NCI-H2171 treated with DMSO at 0.1 percent for 48 hours (cell line): ENCODE measurements around the gene SPATA13.
A peak's percentile ranks its signal among the peaks of the same experiment; 100 is the strongest.

Experiments used
- DNase-seq: peaks from one replicate; lab custom pipeline; 2025; lab: John Stamatoyannopoulos, UW

SPATA13 gene

DNA sequence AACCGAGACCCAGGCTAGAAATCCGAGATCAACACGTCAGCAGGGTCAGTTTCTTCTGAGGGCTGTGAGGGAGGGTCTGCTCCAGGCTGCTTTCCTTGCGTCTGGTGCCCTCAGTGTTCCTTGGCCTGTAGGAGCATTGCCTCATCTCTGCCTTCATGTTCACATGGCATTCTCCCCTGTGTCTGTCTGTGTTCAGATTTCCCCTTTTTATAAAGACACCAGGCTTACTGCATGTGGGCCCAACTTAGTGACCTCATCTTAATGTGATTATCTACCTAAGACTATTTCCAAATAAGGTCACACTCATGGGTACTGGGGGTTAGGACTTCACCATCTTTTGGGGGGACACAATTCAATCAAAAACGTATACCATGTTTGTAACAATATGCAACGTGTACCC, 91.6 kb downstream of the SPATA13 start:
- DNase-seq, result no peak

DNA sequence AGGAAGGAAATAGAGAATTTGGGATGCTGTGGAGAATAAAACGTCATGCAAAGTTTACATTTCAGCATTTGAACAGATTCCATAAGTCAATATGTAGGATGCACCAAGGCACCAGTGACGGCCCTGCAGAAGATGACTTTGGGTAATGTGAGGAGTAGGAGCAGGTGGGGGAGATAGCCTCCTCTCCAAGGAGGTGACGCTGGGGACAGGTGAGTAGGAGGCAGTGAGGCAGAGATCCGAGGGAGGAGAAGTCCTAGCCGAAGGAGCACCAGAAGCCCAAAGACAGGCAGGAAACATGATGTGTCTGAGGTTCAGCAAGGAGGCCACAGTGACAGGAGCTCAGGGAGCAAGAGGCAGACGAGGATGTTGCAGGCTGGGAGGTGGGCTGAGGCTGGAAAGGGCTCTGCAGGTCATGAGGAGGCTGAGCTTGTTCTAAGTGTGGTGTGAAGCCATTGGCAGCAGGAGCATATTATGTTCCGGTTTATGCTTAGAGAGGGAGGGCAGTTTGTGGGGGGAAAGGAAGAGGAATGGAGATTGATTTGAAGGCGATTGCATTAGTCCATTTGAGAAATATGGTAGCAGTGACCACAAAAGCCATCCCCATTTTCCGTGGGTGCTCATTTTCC, 93.1 kb downstream of the SPATA13 start:
- DNase-seq, result no peak

DNA sequence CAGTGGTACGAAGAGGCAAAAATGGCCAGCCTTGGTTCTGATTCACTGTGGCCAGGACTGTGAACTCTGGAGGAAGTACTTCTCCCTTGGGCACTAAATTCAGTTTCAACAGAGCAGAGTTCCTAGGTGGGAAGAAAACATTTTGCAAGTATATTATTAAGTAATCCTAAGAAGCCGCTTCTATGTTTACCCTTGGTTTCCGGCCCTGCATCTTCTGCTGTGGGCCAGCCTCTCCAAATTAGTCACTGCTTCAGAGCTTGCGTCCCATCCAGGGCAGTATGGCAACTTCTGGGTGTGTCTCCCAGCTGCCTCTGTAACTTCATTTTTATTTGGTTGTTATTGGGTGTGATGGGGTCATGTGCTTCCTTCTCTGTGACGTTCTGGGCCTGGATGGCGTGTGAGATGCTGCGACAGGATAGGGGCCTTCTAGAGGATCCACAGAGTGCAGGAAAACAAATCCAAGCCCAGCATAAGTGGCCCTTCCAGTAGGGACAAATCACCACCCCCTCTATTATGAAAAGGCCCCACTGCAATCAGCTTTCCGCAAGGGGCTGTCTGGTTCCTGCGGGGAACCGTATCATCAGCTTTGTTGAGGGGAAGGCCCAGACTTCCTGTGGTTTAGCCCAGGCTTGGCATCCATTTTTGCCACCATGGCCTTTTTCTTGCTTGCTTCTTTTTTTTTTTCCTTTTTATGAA, 93.8 kb downstream of the SPATA13 start:
- no peak for DNase-seq

DNA sequence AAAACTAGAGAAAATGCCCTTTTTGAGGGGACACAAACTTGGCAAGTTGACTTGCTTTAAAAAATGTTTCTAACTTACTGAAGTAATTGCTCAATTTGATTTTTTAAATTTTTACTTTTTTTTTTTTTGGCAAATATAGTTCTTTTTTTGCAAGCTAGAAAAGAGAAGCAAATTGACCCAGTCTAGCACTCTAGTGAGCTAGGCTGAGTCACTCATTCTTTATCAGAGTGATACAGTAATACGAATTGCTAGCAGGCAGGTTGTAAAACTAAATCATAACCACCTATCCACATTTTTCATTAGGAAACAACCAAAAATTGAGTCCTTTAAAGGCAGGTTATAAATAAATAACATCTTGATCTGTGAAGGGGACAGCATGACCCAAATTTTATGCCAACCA, 97.0 kb downstream of the SPATA13 start:
- no peak for DNase-seq

DNA sequence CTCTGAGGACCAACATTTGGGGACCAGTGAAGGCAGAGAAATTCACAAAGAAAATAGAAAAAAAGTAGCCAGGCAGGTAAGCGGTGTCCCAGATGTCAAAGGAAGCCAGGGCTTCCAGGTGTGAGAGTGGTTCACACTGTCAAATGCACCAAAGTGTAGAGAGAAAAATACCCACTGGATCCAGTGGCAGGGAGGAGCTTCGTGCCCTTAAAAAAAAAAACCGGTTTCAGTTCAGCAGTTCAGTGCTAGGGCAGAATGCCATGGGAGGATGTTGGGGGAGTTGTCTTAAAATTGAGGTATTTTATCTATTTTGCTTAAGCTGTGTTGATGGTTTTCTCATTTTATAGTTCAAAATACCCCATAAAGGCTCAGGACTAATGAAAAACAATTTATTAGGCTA, 101.0 kb downstream of the SPATA13 start:
- no peak for DNase-seq

DNA sequence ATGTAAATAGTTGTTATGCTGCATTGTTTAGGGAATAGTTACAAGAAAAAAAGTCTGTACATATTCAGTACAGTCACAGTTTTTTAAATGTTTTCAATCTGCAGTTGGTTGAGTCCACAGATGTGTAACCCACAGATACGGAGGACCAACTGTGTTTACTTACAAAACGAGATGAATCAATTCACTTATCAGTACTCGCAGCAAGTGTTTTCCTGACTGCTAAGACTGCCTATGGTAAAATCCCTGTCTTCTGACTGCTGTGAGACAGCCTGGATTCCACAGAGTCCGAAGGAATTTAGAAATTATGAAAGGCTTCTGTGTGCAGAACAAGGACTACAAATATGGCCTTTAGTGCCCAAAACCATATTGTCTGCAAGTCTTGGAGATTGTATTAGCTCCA, 103.1 kb downstream of the SPATA13 start:
- no peak for DNase-seq

DNA sequence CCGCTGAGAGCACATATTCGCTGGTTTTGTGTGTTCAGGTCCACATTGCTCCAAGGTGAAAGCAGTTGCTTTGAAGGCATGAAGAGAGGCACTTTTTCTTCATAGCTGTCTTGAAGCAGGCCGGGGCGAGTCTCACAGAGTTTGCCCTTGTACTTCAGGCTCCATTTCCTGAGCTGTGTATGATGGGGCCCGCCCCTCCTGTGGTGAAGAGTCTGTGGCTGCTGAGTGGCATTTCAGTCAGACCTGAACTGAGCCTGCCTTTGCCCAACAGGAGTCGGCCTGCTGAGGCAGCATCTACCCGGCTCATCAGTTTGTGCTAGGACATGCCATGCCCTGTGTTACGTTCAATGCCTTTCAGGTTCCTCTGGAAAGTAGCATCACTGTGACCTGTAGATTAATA, 104.5 kb downstream of the SPATA13 start:
- DNase-seq, result no peak

DNA sequence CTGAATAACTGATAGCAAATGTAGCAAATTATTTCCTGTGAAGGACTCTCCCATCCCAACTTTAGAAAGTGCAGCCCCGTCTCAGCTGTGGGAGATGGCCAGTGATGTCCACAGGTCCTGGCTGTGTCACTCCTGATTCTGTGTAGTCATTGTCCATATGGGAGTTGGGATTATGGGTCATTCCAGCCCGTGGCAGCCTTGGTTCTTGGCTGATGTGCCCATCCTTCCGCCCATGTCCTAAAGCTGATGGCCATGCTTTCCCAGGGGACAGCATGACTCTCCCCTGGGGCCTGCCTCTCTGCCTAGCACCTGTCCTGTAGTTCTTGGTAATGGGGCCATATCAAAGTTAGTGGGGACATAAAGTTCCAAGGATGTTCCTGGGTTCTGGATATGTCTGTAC, 104.9 kb downstream of the SPATA13 start:
- DNase-seq, result no peak

DNA sequence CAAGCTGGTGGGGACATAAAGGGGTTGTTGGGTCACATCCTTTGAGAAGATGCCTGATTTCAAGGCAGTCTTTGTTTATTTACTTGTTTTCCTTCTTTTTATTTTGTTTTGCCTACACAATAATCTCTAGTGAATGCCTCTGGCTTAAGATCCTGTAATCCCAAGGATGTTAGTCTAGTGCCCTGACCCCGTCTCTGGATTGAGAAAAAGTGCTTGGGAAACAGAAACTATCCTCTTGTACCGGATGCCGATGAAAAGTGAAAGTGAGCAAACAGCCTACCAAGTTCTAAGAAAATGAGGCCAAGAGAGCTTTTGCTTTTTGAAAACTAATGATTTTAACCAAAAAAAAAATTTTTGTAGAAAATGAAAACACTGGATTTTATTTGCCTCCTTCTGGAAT, 106.8 kb downstream of the SPATA13 start:
- DNase-seq, result no peak

DNA sequence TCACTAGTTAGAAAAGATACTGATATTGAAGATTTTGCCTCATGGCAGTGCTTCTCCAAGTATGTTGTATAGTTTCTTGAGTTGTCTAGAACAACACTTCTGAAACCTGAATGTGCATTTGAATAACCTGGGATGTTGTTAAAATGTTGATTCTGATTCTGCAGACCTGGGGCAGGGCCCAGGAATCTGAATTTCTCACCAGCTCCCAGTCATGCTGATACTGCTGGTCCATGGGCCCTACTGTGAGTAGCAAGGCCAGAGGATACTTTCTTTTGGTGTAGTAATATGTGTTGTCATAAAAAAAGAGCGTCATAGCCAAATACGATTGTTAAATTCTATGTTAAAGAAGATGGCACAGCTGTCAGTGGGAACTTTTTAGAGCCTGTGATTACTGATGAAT, 107.3 kb downstream of the SPATA13 start:
- no peak for DNase-seq

DNA sequence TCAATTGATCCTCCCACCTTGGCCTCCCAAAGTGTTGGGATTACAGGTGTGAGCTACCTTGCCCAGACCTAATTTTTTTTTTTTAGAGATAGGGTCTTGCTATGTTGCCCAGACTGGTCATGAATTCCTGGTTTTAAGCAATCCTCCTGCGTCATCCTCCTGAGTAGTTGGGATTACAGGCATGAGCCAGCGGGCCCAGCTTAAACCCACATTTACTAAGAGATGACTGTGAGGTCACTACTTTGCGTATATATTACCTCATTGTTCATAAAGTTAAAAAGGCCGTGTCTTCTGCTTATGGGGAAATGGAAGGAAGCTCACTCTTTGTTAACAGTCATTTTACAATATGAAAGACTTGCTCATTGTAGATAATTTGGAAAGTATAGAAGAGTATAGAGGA, 109.3 kb downstream of the SPATA13 start:
- no peak for DNase-seq

DNA sequence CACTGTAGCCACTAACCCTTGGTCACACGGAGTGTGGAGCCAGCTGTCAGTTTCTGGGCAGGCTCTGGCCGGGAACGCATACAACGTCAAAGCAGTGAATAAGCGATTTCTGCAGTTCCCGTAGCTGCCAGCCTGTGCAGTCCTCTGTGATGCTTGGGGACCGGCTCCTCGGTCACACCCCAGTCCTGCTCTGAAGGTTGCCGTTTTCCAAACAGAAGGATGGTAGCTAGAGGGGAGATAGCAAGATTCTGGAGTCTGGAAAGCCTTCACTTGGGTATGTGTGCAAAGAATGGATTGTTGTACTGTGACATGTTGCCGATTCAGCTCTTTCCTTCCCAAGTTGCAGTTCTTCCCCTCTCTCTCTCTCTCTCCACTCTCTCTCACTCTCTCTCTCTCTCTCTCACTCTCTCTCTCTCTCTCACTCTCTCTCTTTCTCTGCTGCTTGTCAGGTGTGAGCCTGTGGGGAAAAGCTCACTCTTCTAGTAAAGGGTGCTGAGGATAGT, 110.2 kb downstream of the SPATA13 start:
- no peak for DNase-seq

DNA sequence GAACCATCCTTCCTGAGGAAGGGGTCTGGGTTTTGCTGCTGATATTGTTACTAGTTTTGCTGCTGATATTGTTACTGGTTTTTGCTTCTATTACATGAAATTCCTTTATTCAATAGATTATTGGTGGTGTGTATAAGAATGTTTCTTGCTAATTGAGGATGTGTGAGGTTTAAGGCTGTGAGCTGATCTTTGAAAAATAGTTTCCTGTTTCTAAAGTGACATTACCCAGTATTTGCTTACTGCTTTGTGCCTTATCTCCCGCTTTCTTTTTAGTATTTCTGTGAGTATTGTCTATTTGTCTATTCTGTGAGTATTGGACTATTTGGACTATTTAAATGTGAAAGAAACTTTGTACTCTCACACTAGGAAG, 110.7 kb downstream of the SPATA13 start:
- no peak for DNase-seq

DNA sequence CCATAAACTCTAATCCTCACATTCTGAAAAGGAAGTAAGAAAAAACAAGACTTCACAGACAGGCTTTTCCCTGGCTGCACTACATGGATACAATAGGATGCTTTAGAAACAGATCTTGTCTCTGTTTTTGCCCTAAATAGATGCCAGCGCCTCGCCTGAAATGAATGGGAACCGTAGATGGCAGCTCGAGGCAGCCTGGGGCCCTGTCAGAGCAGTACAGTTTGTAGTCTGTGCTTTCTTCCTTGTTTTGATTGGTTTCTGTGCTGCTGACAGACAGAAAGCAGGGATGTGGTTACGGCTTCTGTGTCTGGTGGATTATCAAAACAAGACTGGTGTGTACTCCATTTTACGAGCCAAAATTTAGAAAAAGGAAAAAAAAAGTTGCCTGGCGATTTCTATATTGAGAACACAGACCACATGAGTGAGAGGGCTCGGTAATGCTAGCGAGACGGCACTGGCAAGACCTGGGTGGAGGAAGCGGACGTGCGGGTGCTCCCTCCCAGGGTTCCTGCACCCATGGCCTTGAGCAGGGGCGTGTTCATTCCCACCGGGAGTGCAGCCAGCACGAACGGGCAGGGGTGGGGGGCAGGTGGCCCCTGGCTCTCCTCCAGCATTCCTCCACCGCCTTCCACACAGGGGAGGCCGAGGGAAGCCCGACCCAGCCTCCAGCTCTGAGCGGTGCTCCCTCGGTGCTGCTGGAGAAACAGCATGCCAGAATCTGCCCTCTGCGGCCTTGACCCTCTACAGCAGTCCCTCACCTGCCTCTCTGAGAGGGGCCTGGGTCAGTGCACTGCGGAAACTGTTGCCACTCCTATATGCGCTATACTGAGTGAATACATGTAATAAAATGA, 111.3 kb downstream of the SPATA13 start:
- DNase-seq, result no peak

DNA sequence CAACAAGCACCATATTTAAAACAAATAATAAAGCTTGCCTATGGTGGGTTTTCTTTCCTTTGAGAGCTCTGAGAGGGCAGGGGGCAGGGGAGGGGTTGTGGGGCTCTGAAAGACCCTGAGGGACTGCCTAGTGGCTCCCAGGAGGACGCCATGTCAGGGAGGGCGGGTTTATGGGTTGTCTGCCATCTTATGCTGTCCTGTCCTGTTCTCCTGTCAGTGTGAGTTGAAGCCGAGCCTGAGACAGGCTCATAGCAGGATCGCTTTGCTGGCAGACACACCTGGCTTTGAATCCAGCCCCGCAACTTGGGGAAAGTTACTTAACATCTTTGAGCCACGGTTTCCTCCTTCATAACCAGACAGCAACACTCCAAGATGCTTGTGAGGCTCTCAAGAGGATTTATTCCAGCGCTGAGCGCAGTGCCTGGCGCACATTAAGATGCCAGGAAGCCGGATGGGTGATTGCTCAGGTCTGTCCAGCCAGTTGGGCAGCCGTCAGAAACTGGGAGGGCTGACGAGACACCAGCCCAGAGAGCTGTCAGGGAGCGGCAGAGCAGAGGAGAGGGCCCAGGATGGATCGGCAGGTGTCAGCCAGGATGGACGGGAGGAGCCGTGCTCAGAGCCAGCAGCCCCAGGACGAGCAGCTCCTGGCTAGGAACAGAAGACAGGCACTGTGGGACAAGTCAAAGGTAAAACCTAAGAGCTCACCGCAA, 112.1 kb downstream of the SPATA13 start:
- no peak for DNase-seq

DNA sequence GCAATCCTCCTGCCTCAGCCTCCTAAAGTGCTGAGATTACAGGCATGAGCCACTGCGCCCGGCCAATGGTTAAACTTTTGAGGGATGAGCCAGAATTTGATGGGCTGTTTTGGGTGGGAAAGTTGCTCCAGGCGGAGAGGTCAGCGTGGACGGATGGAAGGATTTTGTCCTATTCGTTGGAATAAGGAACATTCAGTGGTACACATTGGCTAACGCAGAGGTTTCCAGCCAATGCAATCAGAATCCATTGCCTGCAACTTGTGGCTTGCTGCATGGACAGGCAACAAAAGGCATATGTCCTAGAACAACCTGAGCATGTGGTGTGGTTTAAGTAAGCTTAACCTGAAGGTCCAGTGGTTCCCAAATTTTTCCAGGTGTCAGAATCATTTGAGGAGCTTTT, 113.4 kb downstream of the SPATA13 start:
- no peak for DNase-seq

DNA sequence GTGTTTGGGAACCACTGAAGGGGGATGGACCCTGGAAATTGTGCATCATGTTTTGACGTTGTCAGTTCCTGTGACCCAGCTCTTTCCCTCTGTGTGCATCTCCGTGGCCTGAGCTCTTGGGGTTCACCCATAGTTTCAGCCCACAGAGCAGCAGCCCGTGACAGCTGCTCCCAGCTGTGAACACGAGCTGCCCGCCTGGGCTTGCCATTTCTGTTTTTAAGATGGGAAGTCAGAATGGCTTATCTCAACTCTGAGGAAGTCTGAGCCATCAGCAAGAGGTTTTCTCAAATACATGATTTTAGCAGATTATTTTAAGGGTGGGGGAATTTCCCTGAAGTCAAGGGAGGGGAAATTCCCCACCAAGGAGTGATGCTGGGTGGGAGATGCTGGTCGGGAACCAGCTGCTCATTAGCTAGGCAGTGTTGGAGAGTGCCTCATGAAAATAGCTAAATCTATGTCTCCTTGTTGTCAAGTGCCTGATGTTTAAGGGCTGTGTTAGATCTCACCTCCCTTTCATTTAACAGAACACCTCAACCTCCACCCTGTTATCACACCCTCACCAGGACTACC, 114.0 kb downstream of the SPATA13 start:
- peak; percentile 22 for DNase-seq

DNA sequence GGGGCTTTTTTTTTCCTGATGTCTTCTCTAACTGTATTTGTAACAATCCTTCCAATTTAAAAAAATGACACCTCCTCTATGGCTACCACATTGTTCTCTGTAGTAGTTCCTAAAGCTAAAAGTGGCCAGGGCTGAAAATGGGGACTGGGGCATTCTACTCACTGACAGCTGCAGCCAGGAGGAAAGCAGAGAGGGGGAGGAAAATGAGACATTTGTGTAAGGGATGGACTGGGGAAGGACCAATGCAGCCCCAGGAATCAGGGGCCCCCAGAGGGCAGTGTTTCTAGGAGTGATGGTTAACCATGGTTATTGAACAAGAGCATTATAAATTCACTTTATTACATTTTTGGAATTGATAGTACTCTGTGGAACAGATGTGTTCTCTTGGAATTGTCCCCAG, 114.5 kb downstream of the SPATA13 start:
- no peak for DNase-seq

DNA sequence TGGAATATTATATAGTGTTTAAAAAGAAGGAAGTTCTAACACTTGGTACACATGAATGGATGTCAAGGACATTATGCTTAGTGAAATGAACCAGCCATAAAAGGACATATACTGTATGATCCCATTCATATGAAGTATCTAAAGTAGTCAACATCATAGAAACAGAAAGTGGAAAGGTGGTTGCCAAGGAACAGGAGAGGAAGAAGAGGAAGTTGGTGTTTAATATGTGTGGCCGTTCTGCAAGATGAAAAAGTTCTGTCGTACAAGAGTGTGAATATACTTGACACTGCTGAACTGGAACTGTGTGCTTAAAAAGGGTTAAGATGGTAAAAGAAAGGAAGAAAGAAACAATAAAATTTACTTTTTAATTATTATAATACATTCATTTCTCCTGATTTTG, 115.8 kb downstream of the SPATA13 start:
- DNase-seq, result no peak

DNA sequence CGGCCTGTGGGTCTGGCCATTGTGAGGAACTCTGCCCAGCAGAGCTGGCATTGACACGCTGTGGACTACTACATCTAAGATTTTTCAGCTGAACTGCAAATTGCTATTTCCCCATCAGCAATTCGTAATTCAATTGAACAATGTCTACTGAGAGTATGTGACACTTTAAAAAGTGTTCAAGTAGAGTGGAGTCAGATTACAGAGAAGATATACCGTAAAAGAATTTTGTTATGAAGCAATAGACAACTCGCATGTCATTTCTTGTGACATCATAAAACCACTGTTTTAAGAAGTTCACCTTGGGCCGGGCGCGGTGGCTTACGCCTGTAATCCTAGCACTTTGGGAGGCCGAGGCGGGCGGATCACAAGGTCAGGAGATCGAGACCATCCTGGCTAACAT, 116.3 kb downstream of the SPATA13 start:
- no peak for DNase-seq

DNA sequence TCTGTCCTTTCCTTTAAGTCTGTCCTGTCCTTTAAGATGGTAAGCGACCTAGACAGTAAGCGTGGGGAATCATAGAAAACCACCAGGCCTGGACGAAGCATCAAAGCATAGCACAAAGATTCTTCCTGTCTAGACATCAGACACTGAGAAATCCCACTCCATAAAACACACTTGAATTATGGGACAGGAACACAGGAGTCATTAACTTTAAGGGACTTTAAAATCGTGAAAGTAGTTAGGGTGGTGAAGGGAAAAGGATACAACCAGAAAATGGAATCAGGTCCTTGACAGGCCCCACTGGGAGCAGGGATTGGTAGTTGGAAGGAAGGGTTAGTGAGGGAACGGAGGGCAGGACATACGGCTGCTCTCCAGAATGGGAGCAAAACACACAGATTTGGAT, 117.2 kb downstream of the SPATA13 start:
- DNase-seq, result no peak
